DOHH2 (cell line): ENCODE measurements around the gene NLGN2.

Experiments used
- EZH2phosphoT487 ChIP-seq: fragments of 200-600 bp; sonication (generic); IDR thresholded peaks from 2 replicates; pipeline ENCODE4 v1.6.1; 2017; ENCODE audit warnings: borderline replicate concordance, mild to moderate bottlenecking, antibody characterized with exemption, low read length, moderate library complexity, mixed read lengths
- TF ChIP-seq, protein P1 (sequence below): fragments of 200-600 bp; sonication (generic); IDR thresholded peaks from one replicate; pipeline ENCODE4 v1.5.1; 2014; ENCODE audit warnings: antibody characterized with exemption, mild to moderate bottlenecking, low read depth, low read length; ENCODE audit not compliant: poor library complexity, severe bottlenecking

DNA sequence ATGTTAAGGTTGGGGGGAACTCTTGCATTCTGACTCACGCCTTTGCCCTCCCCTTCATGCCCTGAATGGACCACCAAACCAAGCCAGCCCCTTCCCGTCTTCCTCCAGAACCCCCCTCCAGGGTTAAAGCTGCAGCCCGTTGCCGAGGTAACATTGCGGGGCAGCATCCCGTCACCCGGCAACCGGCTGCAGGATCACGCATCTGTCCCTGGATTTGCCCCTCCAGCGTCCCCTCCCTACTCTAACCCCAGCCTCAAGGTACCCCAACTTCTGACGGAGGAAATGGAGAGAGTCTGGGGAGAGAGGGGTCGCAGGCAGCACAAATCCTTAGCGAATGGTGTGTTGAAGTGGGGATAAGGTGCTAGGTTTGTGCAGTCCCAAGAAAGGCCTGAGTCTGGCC, 563 bp upstream of the NLGN2 start:
- TF ChIP-seq, protein P1, sequence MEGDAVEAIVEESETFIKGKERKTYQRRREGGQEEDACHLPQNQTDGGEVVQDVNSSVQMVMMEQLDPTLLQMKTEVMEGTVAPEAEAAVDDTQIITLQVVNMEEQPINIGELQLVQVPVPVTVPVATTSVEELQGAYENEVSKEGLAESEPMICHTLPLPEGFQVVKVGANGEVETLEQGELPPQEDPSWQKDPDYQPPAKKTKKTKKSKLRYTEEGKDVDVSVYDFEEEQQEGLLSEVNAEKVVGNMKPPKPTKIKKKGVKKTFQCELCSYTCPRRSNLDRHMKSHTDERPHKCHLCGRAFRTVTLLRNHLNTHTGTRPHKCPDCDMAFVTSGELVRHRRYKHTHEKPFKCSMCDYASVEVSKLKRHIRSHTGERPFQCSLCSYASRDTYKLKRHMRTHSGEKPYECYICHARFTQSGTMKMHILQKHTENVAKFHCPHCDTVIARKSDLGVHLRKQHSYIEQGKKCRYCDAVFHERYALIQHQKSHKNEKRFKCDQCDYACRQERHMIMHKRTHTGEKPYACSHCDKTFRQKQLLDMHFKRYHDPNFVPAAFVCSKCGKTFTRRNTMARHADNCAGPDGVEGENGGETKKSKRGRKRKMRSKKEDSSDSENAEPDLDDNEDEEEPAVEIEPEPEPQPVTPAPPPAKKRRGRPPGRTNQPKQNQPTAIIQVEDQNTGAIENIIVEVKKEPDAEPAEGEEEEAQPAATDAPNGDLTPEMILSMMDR, result no peak
- no peak for TF ChIP-seq EZH2phosphoT487
